ENCODE measurements around the gene ACSM4. TPM values are rescaled to one million over a fixed set of nuclear protein-coding genes. Genes with fewer than 3 reads are reported as not detected.

The ACSM4 gene
- total RNA-seq, 1 donor from 2014 or later = not detected

GRCh38 chr12:7374423-7375144, 70.7 kb downstream of the ACSM4 start:
- Mint-ChIP-seq H3K4me3 (no peak overlapping the region), H3K27ac (no peak overlapping the region), H3K9me3 (peaks cover 4% of the 10 kb centered on the region), H3K36me3 (no peaks in the 10 kb centered on the region), H3K27me3 (peaks cover 13% of the 10 kb centered on the region), H3K4me1 (ENCODE audit: unreplicated experiment) (no peaks in the 10 kb centered on the region)
- DNase-seq (ENCODE audit: extremely low spot score, unreplicated experiment) = no peak
- peak; percentile 51 for TF ChIP-seq CTCF (conservative IDR thresholded peaks at IDR 0.05)

GRCh38 chr12:7375145-7375543, 71.3 kb downstream of the ACSM4 start:
- H3K4me1 Mint-ChIP-seq (ENCODE audit: unreplicated experiment) = no peaks in the 10 kb centered on the region
- H3K27ac Mint-ChIP-seq = no peak overlapping the region
- H3K9me3 Mint-ChIP-seq = peaks cover 4% of the 10 kb centered on the region
- no peak for DNase-seq (ENCODE audit: extremely low spot score, unreplicated experiment)
- H3K36me3 Mint-ChIP-seq = no peaks in the 10 kb centered on the region
- H3K4me3 Mint-ChIP-seq = no peak overlapping the region
- H3K27me3 Mint-ChIP-seq = peaks cover 9% of the 10 kb centered on the region
- TF ChIP-seq CTCF (conservative IDR thresholded peaks at IDR 0.05) = no peak

GRCh38 chr12:7376196-7376595, 72.3 kb downstream of the ACSM4 start:
- Mint-ChIP-seq H3K4me1 (ENCODE audit: unreplicated experiment) (no peaks in the 10 kb centered on the region), H3K36me3 (no peaks in the 10 kb centered on the region), H3K4me3 (no peak overlapping the region), H3K27ac (no peak overlapping the region), H3K9me3 (peaks cover under 1% of the 10 kb centered on the region), H3K27me3 (peaks cover 12% of the 10 kb centered on the region)
- TF ChIP-seq CTCF (conservative IDR thresholded peaks at IDR 0.05) = no peak
- no peak for DNase-seq (ENCODE audit: extremely low spot score, unreplicated experiment)

Other genes starting within 250 kb of the ACSM4 start
- 2.7 and 3.1 TPM in 2 replicates for gene C1S, start 243.4 kb upstream of the ACSM4 start, total RNA-seq (ENCODE audit: low replicate concordance)
- gene C1R, start 211.6 kb upstream of the ACSM4 start, total RNA-seq (ENCODE audit: low replicate concordance) = 5.4 and 6.5 TPM in 2 replicates
- gene C1RL, start 194.9 kb upstream of the ACSM4 start, total RNA-seq (ENCODE audit: low replicate concordance) = 32.4 and 58.0 TPM in 2 replicates
- gene RBP5, start 175.2 kb upstream of the ACSM4 start, total RNA-seq (ENCODE audit: low replicate concordance) = 1.0 and 1.2 TPM in 2 replicates
- gene CLSTN3, start 173.7 kb upstream of the ACSM4 start, total RNA-seq (ENCODE audit: low replicate concordance) = 51.6 and 80.7 TPM in 2 replicates
- 50.2 and 71.8 TPM in 2 replicates for gene PEX5, start 114.4 kb upstream of the ACSM4 start, total RNA-seq (ENCODE audit: low replicate concordance)
- gene CD163L1, start 140.1 kb downstream of the ACSM4 start, total RNA-seq (ENCODE audit: low replicate concordance) = 0.83 TPM in 1 of 2 replicates, not detected in the other
- 0.14 and 0.57 TPM in 2 replicates for gene CD163, start 199.7 kb downstream of the ACSM4 start, total RNA-seq (ENCODE audit: low replicate concordance)